KG1 (cell line): Measurements from ENCODE around the gene BICC1.

Source experiments
- DNase-seq: peaks from one replicate; lab custom pipeline; 2025; lab: John Stamatoyannopoulos, UW

Gene BICC1

GRCh38 chr10:58868736-58869435, 356.2 kb downstream of the BICC1 start:
- no peak for DNase-seq

GRCh38 chr10:58870070-58870469, 357.4 kb downstream of the BICC1 start:
- DNase-seq: no peak

GRCh38 chr10:58873161-58873560, 360.5 kb downstream of the BICC1 start:
- DNase-seq: no peak
